Ishikawa (cell line): ENCODE measurements around the gene SPRED2.

Experiments used
- CEBPB ChIP-seq: IDR thresholded peaks from 2 replicates; pipeline ENCODE4 v1.6.1; 2012
- CREB1 ChIP-seq: IDR thresholded peaks from 2 replicates; pipeline ENCODE4 v1.6.1; 2012; ENCODE audit warnings: low read depth
- EGR1 ChIP-seq: IDR thresholded peaks from 2 replicates; pipeline ENCODE4 v1.6.1; 2012
- EP300 ChIP-seq: IDR thresholded peaks from 2 replicates; pipeline ENCODE4 v1.6.1; 2012; ENCODE audit warnings: borderline replicate concordance
- FOXM1 ChIP-seq: IDR thresholded peaks from 2 replicates; pipeline ENCODE4 v1.6.1; 2012; ENCODE audit warnings: low read depth, borderline replicate concordance
- MAX ChIP-seq: IDR thresholded peaks from 2 replicates; pipeline ENCODE4 v1.6.1; 2012
- NFIC ChIP-seq: IDR thresholded peaks from 2 replicates; pipeline ENCODE4 v1.6.1; 2012
- RAD21 ChIP-seq: IDR thresholded peaks from 2 replicates; pipeline ENCODE4 v1.6.1; 2012; ENCODE audit warnings: low read depth
- REST ChIP-seq: IDR thresholded peaks from 2 replicates; pipeline ENCODE4 v1.6.1; 2012; ENCODE audit warnings: low read depth, mild to moderate bottlenecking
- TAF1 ChIP-seq: IDR thresholded peaks from 2 replicates; pipeline ENCODE4 v1.6.1; 2012; ENCODE audit warnings: low read depth, mild to moderate bottlenecking
- TCF12 ChIP-seq: IDR thresholded peaks from 2 replicates; pipeline ENCODE4 v1.6.1; 2012; ENCODE audit warnings: low read depth
- TEAD4 ChIP-seq: IDR thresholded peaks from 2 replicates; pipeline ENCODE4 v1.6.1; 2012
- USF1 ChIP-seq: IDR thresholded peaks from 2 replicates; pipeline ENCODE4 v1.6.1; 2012
- YY1 ChIP-seq: IDR thresholded peaks from 2 replicates; pipeline ENCODE4 v1.6.1; 2012; ENCODE audit warnings: low read depth
- ZBTB7A ChIP-seq: IDR thresholded peaks from 2 replicates; pipeline ENCODE4 v1.6.1; 2012; ENCODE audit warnings: low read depth

SPRED2 gene

GRCh38 chr2:65282477-65283053 lies 149.8 kb downstream of the SPRED2 start:
- TF ChIP-seq NFIC (no peak), TCF12 (no peak)

GRCh38 chr2:65281627-65282351 lies 150.6 kb downstream of the SPRED2 start:
- TF ChIP-seq FOXM1 (no peak), CREB1 (no peak), EP300 (no peak), RAD21 (no peak), USF1 (no peak), TAF1 (no peak), TCF12 (no peak), NFIC (no peak), MAX (no peak), ZBTB7A (no peak), EGR1 (no peak), YY1 (no peak)

- TF ChIP-seq REST: no peak
- TF ChIP-seq RAD21: no peak
- no peak for TF ChIP-seq EGR1
- no peak for TF ChIP-seq TEAD4
- TF ChIP-seq EP300: no peak
- TF ChIP-seq USF1: no peak
- TF ChIP-seq MAX: no peak
- no peak for TF ChIP-seq FOXM1
- TF ChIP-seq ZBTB7A: no peak
- no peak for TF ChIP-seq TCF12
- TF ChIP-seq CEBPB: no peak
- TF ChIP-seq TAF1: no peak
- TF ChIP-seq YY1: no peak
- TF ChIP-seq NFIC: no peak
These were observed 152.6 kb downstream of the SPRED2 start for GRCh38 chr2:65279756-65280155.

- no peak for TF ChIP-seq TCF12
- TF ChIP-seq EP300: no peak
- TF ChIP-seq REST: no peak
- no peak for TF ChIP-seq TAF1
- no peak for TF ChIP-seq FOXM1
- no peak for TF ChIP-seq NFIC
- TF ChIP-seq CREB1: no peak
- TF ChIP-seq TEAD4: no peak
- TF ChIP-seq RAD21: no peak
- no peak for TF ChIP-seq USF1
- no peak for TF ChIP-seq YY1
- no peak for TF ChIP-seq EGR1
- no peak for TF ChIP-seq ZBTB7A
- TF ChIP-seq MAX: no peak
- TF ChIP-seq CEBPB: no peak
These were observed 153.8 kb downstream of the SPRED2 start for GRCh38 chr2:65278531-65278981.

- TF ChIP-seq TAF1 (no peak), EGR1 (no peak), USF1 (no peak), TEAD4 (no peak), MAX (no peak), ZBTB7A (no peak)
These were observed 154.5 kb downstream of the SPRED2 start for GRCh38 chr2:65277791-65278483.
